Body of pancreas (tissue), 4 donors: ENCODE data around the gene CPEB1.
A peak's percentile ranks its signal among the peaks of the same experiment; 100 is the strongest.

Source experiments
- POLR2A ChIP-seq, 3 donors: fragments of 450-650 bp; IDR thresholded peaks; one replicate each; pipeline ENCODE4 v1.6.1; 2016; ENCODE audit warnings: antibody characterized with exemption in 3 of 3, mild to moderate bottlenecking in 2 of 3
- TF ChIP-seq, protein P1 (sequence below), 7 experiments: fragments of 450-650 bp in 4 of 7; fragments of 200-600 bp in 3 of 7; sonication (generic) in 3 of 7; IDR thresholded peaks; one replicate each; pipeline ENCODE4 v1.5.1; 2016 to 2019; ENCODE audit warnings: antibody characterized with exemption in 7 of 7

DNA sequence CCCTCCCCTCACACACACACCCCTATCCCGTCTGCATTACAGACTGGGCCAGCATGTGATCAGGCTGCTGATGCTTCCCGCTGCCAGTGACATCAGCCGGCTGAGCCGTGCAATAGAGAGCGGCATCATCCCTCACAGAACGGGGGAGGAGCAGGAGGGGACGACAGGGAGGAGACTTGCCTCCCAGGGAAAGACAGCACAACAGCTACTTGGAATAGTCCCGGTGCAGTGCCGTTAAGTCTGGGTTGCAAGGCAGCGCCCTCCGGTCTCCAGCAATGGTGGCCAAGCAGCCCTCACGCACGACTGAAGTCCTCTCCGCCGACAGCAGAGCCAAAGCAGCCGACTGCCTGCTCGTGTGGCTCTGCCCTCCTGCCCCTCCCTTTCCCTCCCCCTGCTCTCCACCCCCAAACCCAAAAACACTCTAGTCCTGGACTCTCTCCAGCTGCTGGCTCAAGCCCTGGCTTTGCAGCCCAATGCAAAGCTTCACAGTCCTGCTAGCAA is 75.4 kb downstream of the CPEB1 start:
- TF ChIP-seq, protein P1, sequence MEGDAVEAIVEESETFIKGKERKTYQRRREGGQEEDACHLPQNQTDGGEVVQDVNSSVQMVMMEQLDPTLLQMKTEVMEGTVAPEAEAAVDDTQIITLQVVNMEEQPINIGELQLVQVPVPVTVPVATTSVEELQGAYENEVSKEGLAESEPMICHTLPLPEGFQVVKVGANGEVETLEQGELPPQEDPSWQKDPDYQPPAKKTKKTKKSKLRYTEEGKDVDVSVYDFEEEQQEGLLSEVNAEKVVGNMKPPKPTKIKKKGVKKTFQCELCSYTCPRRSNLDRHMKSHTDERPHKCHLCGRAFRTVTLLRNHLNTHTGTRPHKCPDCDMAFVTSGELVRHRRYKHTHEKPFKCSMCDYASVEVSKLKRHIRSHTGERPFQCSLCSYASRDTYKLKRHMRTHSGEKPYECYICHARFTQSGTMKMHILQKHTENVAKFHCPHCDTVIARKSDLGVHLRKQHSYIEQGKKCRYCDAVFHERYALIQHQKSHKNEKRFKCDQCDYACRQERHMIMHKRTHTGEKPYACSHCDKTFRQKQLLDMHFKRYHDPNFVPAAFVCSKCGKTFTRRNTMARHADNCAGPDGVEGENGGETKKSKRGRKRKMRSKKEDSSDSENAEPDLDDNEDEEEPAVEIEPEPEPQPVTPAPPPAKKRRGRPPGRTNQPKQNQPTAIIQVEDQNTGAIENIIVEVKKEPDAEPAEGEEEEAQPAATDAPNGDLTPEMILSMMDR (IDR thresholded peaks at IDR 0.05), result no peak
- TF ChIP-seq POLR2A (IDR thresholded peaks at IDR 0.05), result peak in 1 of 3 donors; percentile 22
